Fibroblast of upper back skin (primary cell): Measurements from ENCODE around the gene SRPK3.
"Not testable (repeated sequence)": the region's sequence is repeated elsewhere in the genome, so short reads cannot be mapped to it uniquely, and the experiment has no call there.

Experiments
- DNase-seq: peaks from one replicate; pipeline ENCODE4 v3.0.0-alpha.2; 2013

SRPK3 gene, protein sequence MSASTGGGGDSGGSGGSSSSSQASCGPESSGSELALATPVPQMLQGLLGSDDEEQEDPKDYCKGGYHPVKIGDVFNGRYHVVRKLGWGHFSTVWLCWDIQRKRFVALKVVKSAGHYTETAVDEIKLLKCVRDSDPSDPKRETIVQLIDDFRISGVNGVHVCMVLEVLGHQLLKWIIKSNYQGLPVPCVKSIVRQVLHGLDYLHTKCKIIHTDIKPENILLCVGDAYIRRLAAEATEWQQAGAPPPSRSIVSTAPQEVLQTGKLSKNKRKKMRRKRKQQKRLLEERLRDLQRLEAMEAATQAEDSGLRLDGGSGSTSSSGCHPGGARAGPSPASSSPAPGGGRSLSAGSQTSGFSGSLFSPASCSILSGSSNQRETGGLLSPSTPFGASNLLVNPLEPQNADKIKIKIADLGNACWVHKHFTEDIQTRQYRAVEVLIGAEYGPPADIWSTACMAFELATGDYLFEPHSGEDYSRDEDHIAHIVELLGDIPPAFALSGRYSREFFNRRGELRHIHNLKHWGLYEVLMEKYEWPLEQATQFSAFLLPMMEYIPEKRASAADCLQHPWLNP

DNA sequence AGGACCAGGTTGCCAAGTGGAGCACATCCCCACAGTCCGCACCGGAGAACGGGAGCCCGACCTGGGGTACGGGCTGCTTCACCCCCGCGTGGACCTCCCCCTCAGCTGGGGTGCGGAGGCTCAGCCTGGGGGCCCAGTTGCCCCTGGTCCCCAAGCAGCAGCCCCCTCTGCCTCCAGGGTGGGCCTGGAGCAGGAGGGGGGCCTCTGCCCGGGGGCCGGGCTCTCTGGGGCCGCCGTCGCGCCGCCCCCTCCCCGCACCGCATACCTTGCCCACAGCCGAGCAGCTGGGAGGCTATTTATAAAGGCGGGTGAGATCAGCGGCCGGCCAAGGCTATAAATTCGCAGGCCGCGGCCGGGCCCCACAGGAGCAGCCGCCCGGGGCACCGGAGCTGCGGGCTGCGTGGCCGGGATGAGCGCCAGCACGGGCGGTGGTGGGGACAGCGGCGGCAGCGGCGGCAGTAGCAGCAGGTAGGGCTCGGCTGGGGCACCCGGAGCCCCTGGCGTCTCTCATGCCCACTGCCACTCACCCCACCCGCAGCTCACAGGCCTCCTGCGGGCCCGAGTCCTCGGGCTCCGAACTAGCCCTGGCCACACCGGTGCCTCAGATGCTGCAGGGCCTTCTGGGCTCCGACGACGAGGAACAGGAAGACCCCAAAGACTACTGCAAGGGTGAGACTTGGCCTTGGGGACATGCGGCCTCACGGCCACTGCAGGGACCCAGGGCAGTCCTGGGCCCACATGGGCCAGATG is at the start of gene SRPK3:
Gene SRPK3 (plus strand): TSS at position 364 of the 750 bp plus-strand sequence. CDS start 46 bp downstream, at position 410.
- DNase-seq, result peak; percentile 20

DNA sequence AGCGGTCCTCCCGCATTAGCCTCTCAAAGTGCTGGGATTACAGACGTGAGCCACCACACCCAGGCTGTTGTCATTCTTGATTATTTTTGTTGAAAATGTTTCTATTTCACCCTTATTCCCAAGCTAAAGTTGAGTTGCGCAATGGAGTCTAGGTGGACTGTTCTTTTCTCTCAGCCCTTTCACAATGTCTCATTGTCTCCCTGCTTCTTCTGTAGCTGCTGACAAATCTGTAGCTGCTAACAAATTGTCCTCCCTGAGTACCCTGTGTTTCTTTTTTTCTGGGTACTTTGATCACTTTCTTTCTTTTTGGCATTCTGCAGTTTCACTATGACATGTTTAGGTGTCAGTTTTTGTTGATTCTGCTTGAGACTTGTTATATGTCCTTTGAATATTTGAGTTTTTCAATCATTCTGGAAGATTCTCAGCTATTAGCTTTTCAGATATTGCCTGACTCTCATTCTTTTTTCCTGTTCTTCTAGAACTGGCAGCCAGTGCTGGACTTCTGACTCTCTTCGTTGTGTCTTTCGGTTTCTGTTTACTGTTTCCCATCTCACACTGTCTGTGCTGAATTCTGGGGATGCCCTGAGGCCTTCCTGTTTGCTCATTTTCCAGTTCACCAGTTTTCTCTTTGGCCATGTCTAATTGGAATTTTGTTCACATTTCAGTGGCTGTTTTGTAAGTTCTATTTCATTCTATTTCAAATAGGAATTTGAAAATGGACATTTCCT is 49.6 kb upstream of the SRPK3 start:
- DNase-seq, result no peak

DNA sequence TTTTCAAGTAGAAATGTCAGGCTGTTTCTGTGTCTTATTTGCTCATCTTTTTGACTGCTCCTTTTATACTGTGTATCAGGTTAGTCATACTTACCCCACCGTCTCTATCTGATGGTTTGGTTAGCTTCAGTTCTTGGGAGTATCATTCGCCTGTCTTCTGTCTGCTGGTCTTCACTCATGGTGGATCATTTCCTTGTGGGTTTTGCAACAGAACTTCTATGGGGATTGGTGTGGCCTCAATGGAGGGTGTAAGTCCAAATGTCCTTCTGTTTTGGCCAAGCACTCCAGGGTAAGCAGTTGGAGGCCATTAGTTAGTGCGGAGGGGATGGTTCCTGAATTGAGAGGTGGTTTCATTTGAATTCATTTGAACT is 49.0 kb upstream of the SRPK3 start:
- no peak for DNase-seq

DNA sequence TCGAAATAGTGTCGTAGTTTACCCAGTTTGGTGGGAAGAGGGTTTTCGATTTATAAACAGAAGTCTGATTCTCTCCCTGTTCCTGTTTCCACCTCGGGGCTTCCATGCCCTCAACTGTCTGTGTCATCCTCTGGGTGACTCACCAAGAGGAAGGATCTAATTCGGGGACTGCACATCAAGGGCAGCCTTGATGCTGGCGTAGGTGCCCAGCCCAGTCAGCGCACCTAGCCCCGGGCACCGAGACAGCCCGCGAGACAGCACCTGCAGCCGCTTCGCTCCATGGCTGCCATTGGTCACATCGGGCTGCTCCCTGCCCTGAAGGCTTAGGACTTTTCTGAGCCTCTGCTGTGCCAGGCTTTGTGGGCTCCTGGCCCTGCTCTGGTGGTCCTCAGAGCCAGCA is 48.4 kb upstream of the SRPK3 start:
- no peak for DNase-seq

DNA sequence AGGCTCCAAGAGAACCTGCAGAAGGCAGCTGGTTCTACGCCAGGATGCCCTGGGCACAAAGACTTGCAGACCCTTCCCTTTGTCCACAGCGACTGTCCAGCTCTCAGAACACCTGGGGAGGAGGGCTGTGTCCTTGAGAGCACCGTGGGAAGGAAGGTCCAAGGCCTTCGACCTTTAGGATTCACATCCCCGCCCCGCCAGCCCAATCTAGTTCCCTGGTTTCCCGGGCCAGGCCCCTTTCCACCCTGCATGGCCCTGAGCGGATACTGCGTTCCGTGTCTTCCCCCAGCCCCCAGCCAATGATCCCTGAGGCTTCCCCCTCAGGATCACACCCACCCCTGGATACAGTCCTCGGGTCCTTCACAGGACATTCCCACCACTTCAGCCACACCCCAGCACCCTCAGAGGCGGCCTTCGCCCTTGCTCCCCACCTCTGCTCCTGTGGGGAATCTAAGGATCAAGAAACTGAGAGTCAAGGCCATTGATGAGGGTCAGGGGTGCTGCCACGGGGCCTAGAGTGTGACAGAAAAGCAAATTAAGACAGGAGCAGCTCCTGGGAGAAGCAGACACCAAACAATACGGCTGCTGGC is 47.1 kb upstream of the SRPK3 start:
- DNase-seq, result no peak

DNA sequence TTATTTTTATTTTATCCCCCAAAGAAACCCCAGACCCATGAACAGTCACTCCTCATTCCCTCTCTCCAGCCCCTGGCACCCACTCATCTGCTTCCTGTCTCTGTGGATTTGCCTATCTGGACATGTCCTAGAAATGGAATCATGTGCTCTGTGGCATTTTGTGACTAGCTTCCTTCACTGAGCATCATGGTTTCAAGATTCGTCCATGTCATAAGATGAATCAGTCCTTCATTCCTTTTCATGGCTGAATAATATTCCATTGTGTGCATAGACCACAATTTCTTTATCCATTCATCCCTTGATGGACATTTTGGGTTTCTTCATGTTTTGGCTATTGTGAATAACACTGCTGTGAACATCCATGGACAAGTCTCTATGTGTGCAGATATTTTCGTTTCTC is 46.0 kb upstream of the SRPK3 start:
- DNase-seq, result no peak

DNA sequence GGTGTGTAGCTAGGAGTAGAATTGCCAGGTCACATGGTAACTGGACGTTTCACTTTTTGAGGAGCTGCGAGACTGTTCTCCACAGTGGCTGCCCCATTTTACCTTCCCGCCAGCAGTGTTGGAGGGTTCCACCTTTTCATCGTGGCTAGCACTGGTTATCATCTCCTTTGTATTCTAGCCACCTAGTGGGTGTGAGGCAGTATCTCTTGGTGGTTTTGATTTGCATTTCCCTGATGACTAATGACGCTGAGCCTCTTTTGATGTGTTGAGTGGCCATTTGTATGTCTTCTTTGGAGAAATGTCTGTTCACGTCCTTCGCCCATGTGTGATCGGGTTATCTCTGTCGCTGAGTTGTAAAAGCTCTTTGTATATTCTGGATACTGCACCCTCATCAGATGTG is 45.6 kb upstream of the SRPK3 start:
- no peak for DNase-seq

DNA sequence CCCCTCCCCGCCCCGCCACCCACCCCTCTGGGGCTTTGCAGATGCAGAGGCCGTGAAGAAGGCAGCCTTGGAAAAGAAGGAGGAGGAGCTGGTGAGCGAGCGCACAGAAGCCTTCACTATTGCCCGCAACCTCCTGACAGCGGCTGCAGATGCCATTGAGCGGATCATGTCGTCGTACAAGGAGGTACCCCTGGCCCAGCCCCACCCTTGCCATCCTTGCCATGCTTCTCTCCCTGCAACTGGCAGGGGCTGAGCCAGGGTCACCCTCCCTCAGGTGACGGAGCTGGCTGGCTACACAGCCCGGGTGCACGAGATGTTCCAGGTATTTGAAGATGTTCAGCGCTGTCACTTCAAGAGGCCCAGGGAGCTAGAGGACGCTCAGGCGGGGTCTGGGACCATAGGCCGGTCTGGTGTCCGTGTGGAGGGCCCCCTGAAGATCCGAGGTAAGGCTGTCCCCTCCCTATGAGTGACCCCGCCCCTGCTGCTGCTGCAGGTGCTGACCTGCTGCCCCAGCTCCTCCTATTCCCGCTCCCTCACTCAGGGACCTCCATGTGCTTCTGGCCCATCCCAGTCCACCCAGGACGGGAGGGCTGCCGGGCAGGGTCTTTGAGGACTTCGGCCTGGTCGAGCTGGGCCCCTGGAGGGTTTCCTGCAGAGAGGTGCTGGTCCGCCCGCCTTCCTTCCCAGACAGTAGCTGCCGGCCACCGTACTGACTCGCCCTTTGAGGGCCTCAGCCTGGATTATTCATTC is 44.6 kb upstream of the SRPK3 start:
- no peak for DNase-seq

DNA sequence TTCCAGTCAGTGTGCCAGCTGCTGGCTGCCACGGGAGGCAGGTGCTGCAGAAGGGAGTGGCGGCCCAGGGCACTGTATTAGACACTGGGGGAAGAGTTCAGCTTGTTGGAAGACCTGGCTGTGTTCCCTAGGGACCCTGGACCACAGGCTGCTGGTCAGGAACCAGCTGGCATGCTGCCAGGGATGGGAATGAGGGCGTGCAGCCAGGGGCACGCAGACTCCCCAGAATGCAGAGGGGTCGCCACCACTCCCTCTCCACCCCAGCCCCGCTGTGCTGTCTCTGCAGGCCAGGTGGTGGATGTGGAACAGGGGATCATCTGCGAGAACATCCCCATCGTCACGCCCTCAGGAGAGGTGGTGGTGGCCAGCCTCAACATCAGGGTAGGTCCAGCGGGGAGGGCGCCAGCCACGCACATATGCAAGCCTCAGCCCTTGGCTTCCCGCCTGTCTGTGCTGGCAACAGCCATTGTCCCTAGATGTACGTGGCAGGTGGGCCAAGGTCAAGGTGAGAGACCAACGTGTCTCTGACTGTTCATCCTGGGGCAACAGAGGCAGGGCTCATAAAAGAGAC is 43.9 kb upstream of the SRPK3 start:
- DNase-seq, result no peak

DNA sequence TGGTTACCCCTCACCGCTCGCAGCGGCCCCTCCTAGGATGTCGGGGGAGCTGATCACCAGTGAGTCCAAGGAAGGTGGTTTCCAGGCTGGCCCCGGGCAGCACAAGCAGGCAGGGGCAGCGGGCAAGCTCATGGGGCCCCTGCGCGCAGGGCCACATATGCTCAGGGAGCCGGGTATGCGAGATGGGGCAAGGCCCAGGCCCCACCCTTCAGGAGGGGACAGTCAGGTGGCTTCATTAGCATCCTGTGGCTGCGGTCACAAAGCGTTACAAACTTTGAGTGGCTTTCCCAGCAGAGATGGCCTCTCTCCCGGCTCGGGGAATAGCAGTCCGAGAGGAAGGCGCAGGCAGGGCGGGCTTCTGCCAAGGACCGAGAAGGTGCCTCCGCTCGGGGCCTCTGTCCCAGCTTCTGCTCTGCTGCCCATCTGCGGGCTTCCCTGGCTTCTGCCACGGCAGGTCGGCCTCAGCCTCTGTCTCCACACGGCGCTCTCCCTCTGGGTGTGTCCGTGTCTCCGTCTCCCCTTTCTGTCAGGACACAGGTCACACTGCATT is 42.7 kb upstream of the SRPK3 start:
- no peak for DNase-seq

DNA sequence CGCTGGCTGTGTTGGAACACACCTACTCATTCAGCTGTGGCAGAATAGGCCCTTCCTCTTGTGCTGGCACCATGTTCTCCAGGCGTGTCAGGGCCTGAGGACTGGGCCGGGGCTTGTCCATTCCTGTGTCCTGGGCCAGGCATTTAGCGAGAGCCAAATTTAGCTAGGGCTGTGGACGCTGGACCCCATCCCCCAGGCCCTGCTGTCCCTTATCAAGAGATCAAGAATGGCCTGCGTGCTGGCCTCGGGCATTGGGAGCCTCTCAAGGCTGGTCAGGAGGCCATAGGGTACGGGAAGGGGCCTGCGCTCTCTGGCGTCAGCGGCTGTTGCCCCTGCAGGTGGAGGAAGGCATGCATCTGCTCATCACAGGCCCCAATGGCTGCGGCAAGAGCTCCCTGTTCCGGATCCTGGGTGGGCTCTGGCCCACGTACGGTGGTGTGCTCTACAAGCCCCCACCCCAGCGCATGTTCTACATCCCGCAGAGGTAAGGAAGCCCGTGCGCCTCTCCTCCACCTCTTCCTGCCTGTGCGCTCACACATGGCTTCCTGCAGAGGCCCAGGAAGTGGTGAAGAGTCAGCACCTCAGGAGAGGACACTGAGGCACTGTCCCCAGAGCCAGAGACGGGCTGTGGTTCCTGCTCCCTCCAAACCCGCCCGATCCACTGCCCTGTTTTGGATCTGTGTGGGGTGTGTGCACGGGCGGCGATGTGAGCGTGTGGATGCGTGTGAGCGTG is 40.9 kb upstream of the SRPK3 start:
- DNase-seq, result no peak

DNA sequence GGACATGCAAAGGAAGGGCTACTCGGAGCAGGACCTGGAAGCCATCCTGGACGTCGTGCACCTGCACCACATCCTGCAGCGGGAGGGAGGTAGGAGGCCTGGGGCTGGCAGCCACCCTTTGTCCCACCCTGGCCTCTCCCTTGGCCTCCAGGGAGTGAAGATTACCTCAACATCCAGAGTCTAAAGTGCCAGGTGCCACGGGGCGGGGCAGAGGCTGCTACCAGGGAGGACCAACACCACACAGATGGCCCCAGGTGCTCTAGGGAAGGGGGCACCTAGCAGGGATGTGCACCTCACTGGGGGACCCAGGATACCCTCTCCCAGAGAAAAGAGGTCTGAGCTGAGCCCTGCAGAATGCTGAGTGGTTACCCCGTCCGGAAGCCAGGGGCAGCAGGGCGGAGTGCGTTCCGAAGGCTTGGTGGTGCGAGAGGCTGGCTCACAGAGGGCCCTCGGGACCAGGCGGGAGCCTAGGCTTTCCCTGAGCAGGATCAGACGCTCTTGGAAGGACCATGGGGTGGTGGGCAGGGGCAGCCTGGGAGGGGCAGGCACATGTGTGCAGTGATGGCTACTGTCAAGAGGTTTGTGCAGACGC is 40.1 kb upstream of the SRPK3 start:
- no peak for DNase-seq

DNA sequence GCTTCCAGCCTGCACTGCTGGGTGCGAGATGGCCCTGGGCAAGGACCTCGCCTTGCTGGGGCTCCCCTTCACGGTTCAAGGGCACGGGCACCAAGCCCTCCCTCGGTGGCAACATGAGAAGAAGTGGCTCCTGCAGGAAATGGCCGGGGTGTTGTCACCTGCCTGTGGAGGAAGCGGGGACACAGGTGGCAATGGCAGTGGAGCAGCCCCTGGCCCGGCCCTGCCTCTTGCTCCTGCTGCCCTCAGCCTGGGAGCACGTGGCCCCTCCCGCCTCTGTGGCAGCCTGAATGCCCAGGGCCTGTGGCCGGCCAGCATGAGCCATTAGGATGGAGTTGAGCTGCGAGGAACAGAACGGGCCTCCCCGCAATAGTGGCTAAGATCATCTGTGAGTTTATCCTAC is 39.4 kb upstream of the SRPK3 start:
- DNase-seq, result no peak

DNA sequence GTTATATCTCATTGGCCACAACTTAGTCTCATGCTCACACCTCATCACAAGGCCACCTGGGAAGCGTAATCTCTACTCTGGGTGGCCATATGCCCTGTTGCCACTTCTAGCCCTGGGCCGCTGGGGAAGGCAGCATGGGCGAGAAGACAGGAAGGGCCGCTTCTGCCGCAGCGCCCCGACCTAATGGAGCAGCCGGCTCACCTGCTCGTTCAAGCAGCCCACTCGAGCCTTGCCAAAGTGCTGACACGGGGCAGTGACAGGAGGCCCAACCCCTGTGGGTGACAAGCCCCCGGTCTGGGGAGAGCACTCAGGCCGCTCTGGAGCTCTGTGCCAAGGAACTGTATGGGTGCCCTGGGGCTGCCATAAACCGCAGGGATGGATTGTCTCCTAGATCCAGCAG is 38.7 kb upstream of the SRPK3 start:
- not testable (repeated sequence) for DNase-seq

DNA sequence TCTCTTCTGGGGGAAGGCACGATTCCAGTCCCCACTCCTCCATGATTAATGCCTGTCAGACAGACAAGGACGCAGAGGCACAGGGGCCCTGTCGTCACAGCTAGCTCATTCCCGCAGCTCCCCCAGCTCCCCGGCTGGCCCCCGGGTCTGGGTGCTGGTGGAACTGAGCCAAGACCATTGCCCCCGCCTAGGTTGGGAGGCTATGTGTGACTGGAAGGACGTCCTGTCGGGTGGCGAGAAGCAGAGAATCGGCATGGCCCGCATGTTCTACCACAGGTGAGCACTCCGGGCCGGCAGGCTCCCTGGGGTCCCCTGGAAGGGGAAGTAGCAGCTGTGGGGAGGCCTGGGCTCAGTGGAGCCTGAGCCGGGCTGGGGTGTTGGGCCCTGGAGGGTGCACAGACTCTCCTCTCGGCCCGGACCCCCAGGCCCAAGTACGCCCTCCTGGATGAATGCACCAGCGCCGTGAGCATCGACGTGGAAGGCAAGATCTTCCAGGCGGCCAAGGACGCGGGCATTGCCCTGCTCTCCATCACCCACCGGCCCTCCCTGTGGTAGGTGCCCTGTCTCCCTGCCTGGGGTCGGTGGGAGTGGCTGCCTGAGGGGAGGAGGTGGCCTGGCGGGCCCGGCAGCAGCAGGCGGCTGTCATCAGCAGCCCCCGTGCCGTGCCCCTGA is 37.9 kb upstream of the SRPK3 start:
- not testable (repeated sequence) for DNase-seq

DNA sequence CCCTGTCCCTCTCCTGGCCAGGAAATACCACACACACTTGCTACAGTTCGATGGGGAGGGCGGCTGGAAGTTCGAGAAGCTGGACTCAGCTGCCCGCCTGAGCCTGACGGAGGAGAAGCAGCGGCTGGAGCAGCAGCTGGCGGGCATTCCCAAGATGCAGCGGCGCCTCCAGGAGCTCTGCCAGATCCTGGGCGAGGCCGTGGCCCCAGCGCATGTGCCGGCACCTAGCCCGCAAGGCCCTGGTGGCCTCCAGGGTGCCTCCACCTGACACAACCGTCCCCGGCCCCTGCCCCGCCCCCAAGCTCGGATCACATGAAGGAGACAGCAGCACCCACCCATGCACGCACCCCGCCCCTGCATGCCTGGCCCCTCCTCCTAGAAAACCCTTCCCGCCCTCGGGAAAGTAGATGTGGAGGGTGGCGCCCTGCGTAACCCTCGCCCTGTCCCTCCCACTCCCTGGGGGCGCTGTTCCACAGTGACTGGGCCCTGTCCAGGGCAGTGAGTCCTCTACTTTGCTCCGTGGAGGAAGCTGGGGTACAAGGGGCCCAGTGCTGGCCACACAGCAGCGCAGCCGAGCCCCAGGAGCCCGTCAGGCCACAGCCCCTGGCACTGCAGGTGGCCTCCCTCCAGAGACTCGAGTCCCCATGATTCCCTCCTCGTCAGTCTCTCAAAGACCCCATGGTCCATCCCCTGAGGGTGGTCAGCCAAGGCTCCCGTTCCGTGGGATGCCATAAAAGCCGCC is 37.2 kb upstream of the SRPK3 start:
- peak; percentile 23 for DNase-seq

DNA sequence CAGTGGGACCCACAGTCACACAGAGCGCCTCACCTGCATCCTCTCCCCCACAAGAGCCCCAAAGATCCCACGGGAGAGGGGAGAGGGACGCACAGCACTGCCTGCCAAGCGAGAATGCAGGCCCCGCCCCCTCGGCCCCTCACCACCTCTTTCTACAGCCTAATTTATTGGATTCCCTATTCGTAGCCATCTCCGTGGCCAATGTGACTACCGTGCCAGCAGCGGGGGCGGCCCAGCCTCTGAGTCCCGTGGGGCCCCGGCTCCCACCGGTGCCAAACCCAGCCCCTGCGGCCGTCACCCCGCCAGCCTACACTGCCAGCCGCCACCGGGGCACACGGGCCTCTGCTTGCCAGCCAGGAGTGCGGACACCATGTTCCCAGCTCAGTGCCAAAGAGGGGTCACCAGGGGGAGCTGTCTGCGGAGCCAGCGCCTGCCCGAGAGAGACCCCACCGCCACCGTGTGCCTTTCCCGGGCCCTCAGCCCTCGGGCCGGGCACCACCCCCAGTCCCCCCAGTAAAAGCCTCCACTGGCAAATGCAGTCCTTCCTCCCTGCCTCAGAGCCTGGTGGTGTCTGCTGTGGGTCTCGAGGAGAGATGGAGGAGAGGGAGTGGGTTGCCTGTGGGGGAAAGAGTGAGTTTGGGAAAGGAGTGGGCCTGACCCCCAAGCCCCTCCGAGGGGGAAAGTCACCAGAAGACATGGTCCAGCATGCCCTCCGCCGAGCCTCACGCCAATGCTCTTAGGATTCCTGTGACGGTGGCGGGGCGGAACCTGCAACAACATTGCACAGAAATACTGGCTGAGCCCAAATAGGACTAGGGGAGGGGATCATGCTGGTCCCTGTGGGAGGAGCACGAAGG is 36.4 kb upstream of the SRPK3 start:
- DNase-seq, result peak; percentile 21

DNA sequence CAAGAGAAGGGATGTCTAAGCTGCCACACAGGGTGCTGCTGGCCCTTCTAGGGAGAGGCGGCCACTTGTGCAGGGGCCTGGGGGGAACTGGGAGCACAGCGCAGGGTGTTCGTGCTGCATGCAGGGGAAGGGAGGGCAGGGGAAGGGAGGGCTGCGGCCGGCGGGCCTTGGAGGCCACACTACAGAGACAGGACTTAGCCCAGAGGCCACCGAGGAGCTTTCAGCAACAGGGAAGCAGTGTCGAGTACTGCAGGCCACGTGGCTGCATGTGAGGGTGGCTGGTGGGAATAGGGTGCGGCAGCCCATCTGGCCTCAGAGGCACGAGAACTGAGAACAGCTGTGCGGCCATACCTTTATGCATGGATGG is 35.8 kb upstream of the SRPK3 start:
- not testable (repeated sequence) for DNase-seq
